ENCODE results near the gene MAP3K4.

MAP3K4 gene

GRCh38 chr6:161041274-161041673, 49.7 kb downstream of the MAP3K4 start:
- Histone ChIP-seq H3K27ac (ENCODE audit: low read depth, low read length, severe bottlenecking) (no peak overlapping the region), H3K4me3 (ENCODE audit: extremely low read depth, insufficient read depth, low read length, poor library complexity, severe bottlenecking) (no peak overlapping the region), H3K4me1 (ENCODE audit: control insufficient read depth, insufficient read depth, low read length, poor library complexity, severe bottlenecking) (no peaks in the 10 kb centered on the region), H3K9me3 (ENCODE audit: control insufficient read depth, low read length) (no peaks in the 10 kb centered on the region), H3K36me3 (ENCODE audit: control insufficient read depth, insufficient read depth, low read length) (peaks cover 38% of the 10 kb centered on the region)
- 92 to 94% methylated on average over 6 of the region's 7 CpGs for WGBS, 2 experiments (ENCODE audit: insufficient coverage in 2 of 2)

GRCh38 chr6:161044335-161044734, 52.8 kb downstream of the MAP3K4 start:
- no peaks in the 10 kb centered on the region for H3K4me1 ChIP-seq (ENCODE audit: control insufficient read depth, insufficient read depth, low read length, poor library complexity, severe bottlenecking)
- peaks cover 25% of the 10 kb centered on the region for H3K36me3 ChIP-seq (ENCODE audit: control insufficient read depth, insufficient read depth, low read length)
- H3K27ac ChIP-seq (ENCODE audit: low read depth, low read length, severe bottlenecking) = no peak overlapping the region
- 100% methylated on average over 1 of the region's 2 CpGs for WGBS, 2 experiments (ENCODE audit: insufficient coverage in 2 of 2)
- H3K4me3 ChIP-seq (ENCODE audit: extremely low read depth, insufficient read depth, low read length, poor library complexity, severe bottlenecking) = no peak overlapping the region
- H3K9me3 ChIP-seq (ENCODE audit: control insufficient read depth, low read length) = no peaks in the 10 kb centered on the region

DNA sequence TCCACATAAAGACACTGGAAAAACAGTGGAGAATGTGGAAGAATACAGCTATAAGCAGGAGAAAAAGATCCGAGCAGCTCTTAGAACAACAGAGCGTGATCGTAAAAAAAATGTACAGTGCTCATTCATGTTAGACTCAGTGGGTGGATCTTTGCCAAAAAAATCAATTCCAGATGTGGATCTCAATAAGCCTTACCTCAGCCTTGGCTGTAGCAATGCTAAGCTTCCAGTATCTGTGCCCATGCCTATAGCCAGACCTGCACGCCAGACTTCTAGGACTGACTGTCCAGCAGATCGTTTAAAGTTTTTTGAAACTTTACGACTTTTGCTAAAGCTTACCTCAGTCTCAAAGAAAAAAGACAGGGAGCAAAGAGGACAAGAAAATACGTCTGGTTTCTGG, 57.1 kb downstream of the MAP3K4 start:
- no peaks in the 10 kb centered on the region for H3K9me3 ChIP-seq (ENCODE audit: control insufficient read depth, low read length)
- 73 to 80% methylated on average over 6 to 7 of the region's 7 CpGs for WGBS, 2 experiments (ENCODE audit: insufficient coverage in 2 of 2)
- no peaks in the 10 kb centered on the region for H3K4me1 ChIP-seq (ENCODE audit: control insufficient read depth, insufficient read depth, low read length, poor library complexity, severe bottlenecking)
- no peak overlapping the region for H3K4me3 ChIP-seq (ENCODE audit: extremely low read depth, insufficient read depth, low read length, poor library complexity, severe bottlenecking)
- peaks cover 19% of the 10 kb centered on the region for H3K36me3 ChIP-seq (ENCODE audit: control insufficient read depth, insufficient read depth, low read length)
- H3K27ac ChIP-seq (ENCODE audit: low read depth, low read length, severe bottlenecking) = no peak overlapping the region

DNA sequence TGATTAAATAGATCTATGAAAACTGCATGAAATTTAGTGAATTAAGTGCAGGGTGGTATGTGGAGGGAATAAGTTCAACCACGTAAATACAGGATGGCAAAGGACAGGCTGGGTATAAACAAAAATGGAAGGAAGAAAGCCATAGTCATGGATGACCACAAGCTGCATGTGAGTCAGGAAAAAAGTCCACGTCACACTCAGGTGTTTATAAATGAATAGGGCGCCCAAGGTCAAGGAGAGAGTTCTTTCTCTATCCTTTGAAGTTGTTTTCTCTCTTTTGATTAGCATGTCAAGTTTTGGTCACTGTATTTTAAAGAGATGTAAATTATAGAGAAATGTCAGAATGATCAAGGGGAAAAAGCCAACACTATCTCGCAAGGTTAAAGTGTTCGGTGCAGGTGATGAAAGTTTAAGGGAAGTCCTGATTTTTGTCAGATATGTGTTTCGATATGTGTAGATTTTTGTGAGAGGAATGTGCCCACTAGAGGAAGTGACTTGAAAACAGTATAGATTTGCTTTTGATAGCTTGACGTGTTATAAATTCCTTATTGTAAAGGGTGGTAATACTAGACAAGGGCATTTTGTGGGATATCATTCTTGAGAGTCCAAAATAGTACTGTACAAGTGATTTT, 58.7 kb downstream of the MAP3K4 start:
- H3K4me1 ChIP-seq (ENCODE audit: control insufficient read depth, insufficient read depth, low read length, poor library complexity, severe bottlenecking) = no peaks in the 10 kb centered on the region
- H3K27ac ChIP-seq (ENCODE audit: low read depth, low read length, severe bottlenecking) = no peak overlapping the region
- H3K9me3 ChIP-seq (ENCODE audit: control insufficient read depth, low read length) = no peaks in the 10 kb centered on the region
- H3K36me3 ChIP-seq (ENCODE audit: control insufficient read depth, insufficient read depth, low read length) = peaks cover 19% of the 10 kb centered on the region
- no peak overlapping the region for H3K4me3 ChIP-seq (ENCODE audit: extremely low read depth, insufficient read depth, low read length, poor library complexity, severe bottlenecking)
- 94 to 100% methylated on average over 7 of the region's 7 CpGs for WGBS, 2 experiments (ENCODE audit: insufficient coverage in 2 of 2)

GRCh38 chr6:161053103-161053502, 61.5 kb downstream of the MAP3K4 start:
- Histone ChIP-seq H3K4me1 (ENCODE audit: control insufficient read depth, insufficient read depth, low read length, poor library complexity, severe bottlenecking) (no peaks in the 10 kb centered on the region), H3K9me3 (ENCODE audit: control insufficient read depth, low read length) (no peaks in the 10 kb centered on the region), H3K36me3 (ENCODE audit: control insufficient read depth, insufficient read depth, low read length) (peaks cover 19% of the 10 kb centered on the region), H3K27ac (ENCODE audit: low read depth, low read length, severe bottlenecking) (no peak overlapping the region), H3K4me3 (ENCODE audit: extremely low read depth, insufficient read depth, low read length, poor library complexity, severe bottlenecking) (no peak overlapping the region)
- WGBS, 2 experiments (ENCODE audit: insufficient coverage in 2 of 2) = 83 to 100% methylated on average over 1 of the region's 2 CpGs

DNA sequence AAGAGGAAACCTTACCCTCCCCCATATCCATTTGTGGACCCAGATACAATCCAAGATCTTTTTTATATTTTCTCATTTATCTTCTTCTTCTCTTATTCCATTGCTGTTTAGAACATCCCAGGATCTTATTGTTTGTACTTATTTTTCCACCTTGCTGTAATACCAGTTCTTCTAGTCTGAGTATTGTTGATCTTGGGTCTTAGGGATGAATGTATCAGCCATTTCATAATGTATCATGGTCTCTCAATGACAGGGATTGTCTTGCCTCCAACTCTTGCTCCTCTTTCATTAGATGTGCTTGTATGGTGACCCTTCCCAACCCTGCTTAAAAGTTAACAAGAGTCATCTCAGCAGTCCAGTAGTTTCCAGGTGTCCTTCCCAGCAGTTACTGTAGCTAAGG, 63.3 kb downstream of the MAP3K4 start:
- Histone ChIP-seq H3K4me1 (ENCODE audit: control insufficient read depth, insufficient read depth, low read length, poor library complexity, severe bottlenecking) (no peaks in the 10 kb centered on the region), H3K4me3 (ENCODE audit: extremely low read depth, insufficient read depth, low read length, poor library complexity, severe bottlenecking) (no peak overlapping the region), H3K9me3 (ENCODE audit: control insufficient read depth, low read length) (no peaks in the 10 kb centered on the region), H3K36me3 (ENCODE audit: control insufficient read depth, insufficient read depth, low read length) (peaks cover 9% of the 10 kb centered on the region), H3K27ac (ENCODE audit: low read depth, low read length, severe bottlenecking) (no peak overlapping the region)

DNA sequence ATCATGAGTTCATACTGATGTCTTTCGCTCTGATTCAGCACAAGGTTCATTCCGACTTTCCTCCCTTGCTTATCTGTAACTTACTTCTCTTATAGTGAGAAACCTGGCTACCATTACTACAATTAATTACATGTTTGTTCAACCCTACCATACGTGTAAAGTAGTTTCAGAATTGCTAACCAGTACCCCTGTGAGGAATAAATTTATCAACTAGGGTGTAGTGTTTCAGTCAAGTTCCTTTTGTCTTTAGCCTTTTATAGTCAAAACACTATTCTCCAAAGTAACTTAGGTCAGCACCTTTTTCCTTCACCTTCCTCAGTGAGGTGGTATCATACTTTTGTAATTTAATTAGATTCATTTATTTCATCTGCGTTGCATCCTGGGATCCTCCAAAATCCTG, 64.9 kb downstream of the MAP3K4 start:
- H3K4me3 ChIP-seq (ENCODE audit: extremely low read depth, insufficient read depth, low read length, poor library complexity, severe bottlenecking) = no peak overlapping the region

GRCh38 chr6:161057103-161058091, 65.8 kb downstream of the MAP3K4 start:
- Histone ChIP-seq H3K27ac (ENCODE audit: low read depth, low read length, severe bottlenecking) (no peak overlapping the region), H3K4me3 (ENCODE audit: extremely low read depth, insufficient read depth, low read length, poor library complexity, severe bottlenecking) (no peak overlapping the region), H3K9me3 (ENCODE audit: control insufficient read depth, low read length) (peaks cover 3% of the 10 kb centered on the region), H3K4me1 (ENCODE audit: control insufficient read depth, insufficient read depth, low read length, poor library complexity, severe bottlenecking) (no peaks in the 10 kb centered on the region), H3K36me3 (ENCODE audit: control insufficient read depth, insufficient read depth, low read length) (no peaks in the 10 kb centered on the region)
- 79 to 86% methylated on average over 6 to 7 of the region's 11 CpGs for WGBS, 2 experiments (ENCODE audit: insufficient coverage in 2 of 2)

More for the DNA sequence above, 64.9 kb downstream of the MAP3K4 start:
- Histone ChIP-seq H3K4me1 (ENCODE audit: control insufficient read depth, insufficient read depth, low read length, poor library complexity, severe bottlenecking) (no peaks in the 10 kb centered on the region), H3K9me3 (ENCODE audit: control insufficient read depth, low read length) (peaks cover 2% of the 10 kb centered on the region), H3K36me3 (ENCODE audit: control insufficient read depth, insufficient read depth, low read length) (no peaks in the 10 kb centered on the region), H3K27ac (ENCODE audit: low read depth, low read length, severe bottlenecking) (no peak overlapping the region)
- 86 to 100% methylated on average over 1 to 2 of the region's 4 CpGs for WGBS, 2 experiments (ENCODE audit: insufficient coverage in 2 of 2)

GRCh38 chr6:161058741-161059140, 67.2 kb downstream of the MAP3K4 start:
- Histone ChIP-seq H3K27ac (ENCODE audit: low read depth, low read length, severe bottlenecking) (no peak overlapping the region), H3K4me1 (ENCODE audit: control insufficient read depth, insufficient read depth, low read length, poor library complexity, severe bottlenecking) (no peaks in the 10 kb centered on the region), H3K4me3 (ENCODE audit: extremely low read depth, insufficient read depth, low read length, poor library complexity, severe bottlenecking) (no peak overlapping the region), H3K36me3 (ENCODE audit: control insufficient read depth, insufficient read depth, low read length) (no peaks in the 10 kb centered on the region), H3K9me3 (ENCODE audit: control insufficient read depth, low read length) (peaks cover 3% of the 10 kb centered on the region)
- WGBS, 2 experiments (ENCODE audit: insufficient coverage in 2 of 2) = no CpG with 5 or more reads among the region's 1 CpG

DNA sequence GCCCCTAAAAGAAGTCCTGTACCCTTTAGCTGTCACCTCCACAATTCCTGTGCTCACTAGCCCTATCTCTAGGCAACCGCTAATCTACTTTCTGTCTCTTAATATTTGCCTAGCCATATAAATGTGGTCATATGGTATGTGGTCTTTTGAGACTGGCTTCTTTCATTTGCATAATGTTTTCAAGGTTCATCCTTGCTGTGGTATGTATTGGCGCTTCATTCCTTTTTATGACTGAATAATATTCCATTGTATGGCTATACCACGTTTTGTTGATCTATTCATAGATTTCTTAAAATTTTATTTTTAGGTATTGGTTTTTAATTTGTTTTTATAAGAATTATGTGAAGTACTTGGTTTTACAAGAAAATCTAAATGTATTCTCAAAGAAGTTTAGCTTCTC, 70.0 kb downstream of the MAP3K4 start:
- H3K27ac ChIP-seq (ENCODE audit: low read depth, low read length, severe bottlenecking) = no peak overlapping the region
- WGBS, 2 experiments (ENCODE audit: insufficient coverage in 2 of 2) = no CpG with 5 or more reads among the region's 3 CpGs
- H3K4me3 ChIP-seq (ENCODE audit: extremely low read depth, insufficient read depth, low read length, poor library complexity, severe bottlenecking) = no peak overlapping the region
- peaks cover 9% of the 10 kb centered on the region for H3K36me3 ChIP-seq (ENCODE audit: control insufficient read depth, insufficient read depth, low read length)
- peaks cover 3% of the 10 kb centered on the region for H3K9me3 ChIP-seq (ENCODE audit: control insufficient read depth, low read length)
- H3K4me1 ChIP-seq (ENCODE audit: control insufficient read depth, insufficient read depth, low read length, poor library complexity, severe bottlenecking) = no peaks in the 10 kb centered on the region

DNA sequence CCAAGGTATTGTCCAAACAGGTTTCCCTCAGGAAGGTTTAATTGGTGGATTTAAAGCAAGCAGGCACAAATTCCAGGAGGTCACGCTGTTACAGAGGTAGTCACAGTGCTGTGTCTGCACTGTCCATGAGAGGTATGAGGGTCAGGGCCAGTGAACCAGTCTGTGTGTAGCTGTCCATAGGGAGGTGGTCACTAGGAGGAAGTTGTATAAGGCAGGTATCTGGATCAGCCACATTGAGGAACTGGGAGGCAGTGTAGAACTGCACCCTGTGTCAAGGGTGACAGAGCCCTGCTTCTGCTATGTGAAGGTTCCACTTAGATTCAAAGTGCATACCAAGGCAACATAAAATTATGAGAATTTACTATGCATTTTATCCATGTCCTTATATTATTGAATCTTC, 73.3 kb downstream of the MAP3K4 start:
- no peak overlapping the region for H3K4me3 ChIP-seq (ENCODE audit: extremely low read depth, insufficient read depth, low read length, poor library complexity, severe bottlenecking)

More for the DNA sequence above, 73.3 kb downstream of the MAP3K4 start:
- peaks cover 9% of the 10 kb centered on the region for H3K36me3 ChIP-seq (ENCODE audit: control insufficient read depth, insufficient read depth, low read length)
- H3K27ac ChIP-seq (ENCODE audit: low read depth, low read length, severe bottlenecking) = no peak overlapping the region
- H3K4me1 ChIP-seq (ENCODE audit: control insufficient read depth, insufficient read depth, low read length, poor library complexity, severe bottlenecking) = no peaks in the 10 kb centered on the region
- peaks cover 3% of the 10 kb centered on the region for H3K9me3 ChIP-seq (ENCODE audit: control insufficient read depth, low read length)
- 90 to 100% methylated on average over 1 of the region's 1 CpG for WGBS, 2 experiments (ENCODE audit: insufficient coverage in 2 of 2)

All from mesodermal cell (in vitro differentiated cells).